Measurements from ENCODE around the gene VEGFC.
A peak's percentile ranks its signal among the peaks of the same experiment; 100 is the strongest.

Gene VEGFC

GRCh38 chr4:176780995-176781738 is 11.6 kb downstream of the VEGFC start:
- Histone ChIP-seq H3K4me3 (ENCODE audit: low read length) (peak overlapping the region; percentile 40), H3K9ac (ENCODE audit: low read depth, low read length) (peak overlapping the region; percentile 72)

DNA sequence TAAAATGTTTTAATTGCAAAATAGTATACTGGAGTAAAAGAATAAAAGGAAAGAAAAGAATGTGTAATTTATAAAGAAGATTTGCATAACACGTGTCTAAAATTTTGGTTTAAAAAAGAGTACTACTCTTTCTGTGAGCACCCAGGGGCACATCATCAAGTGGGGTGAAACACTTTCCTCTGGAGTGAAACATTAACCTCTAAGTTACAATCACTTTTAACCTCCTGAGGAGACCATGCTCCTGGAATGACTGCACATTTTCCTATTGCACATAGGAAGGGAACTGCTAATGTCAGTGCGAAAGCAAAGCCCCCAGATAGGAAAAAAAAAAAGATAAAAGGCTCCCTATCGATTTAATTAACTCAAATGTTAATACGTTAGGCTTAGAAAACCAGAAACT is 13.3 kb downstream of the VEGFC start:
- Histone ChIP-seq H3K9ac (ENCODE audit: low read depth, low read length) (peak overlapping the region; percentile 29), H3K36me3 (ENCODE audit: insufficient read depth, low read length) (peaks cover 12% of the 10 kb centered on the region), H3K27me3 (ENCODE audit: control insufficient read depth, insufficient read depth, low read length) (no peaks in the 10 kb centered on the region), H3K4me1 (ENCODE audit: control insufficient read depth, insufficient read depth, low read length) (peaks cover 93% of the 10 kb centered on the region), H3K9me3 (replicated peaks; ENCODE audit: low read length) (no peaks in the 10 kb centered on the region), H3K4me2 (ENCODE audit: low read length) (no peak overlapping the region), H3K4me3 (ENCODE audit: low read length) (no peak overlapping the region)

More at GRCh38 chr4:176780995-176781738, 11.6 kb downstream of the VEGFC start:
- Histone ChIP-seq H3K9me3 (replicated peaks; ENCODE audit: low read length) (no peaks in the 10 kb centered on the region), H3K27me3 (ENCODE audit: control insufficient read depth, insufficient read depth, low read length) (no peaks in the 10 kb centered on the region), H3K4me1 (ENCODE audit: control insufficient read depth, insufficient read depth, low read length) (peaks cover 93% of the 10 kb centered on the region), H3K4me2 (ENCODE audit: low read length) (peak overlapping the region; percentile 75), H3K36me3 (ENCODE audit: insufficient read depth, low read length) (peaks cover 14% of the 10 kb centered on the region)

- peak overlapping the region; percentile 64 for H3K4me2 ChIP-seq (ENCODE audit: low read length)
- H3K9me3 ChIP-seq (replicated peaks; ENCODE audit: low read length), result no peaks in the 10 kb centered on the region
- peaks cover 7% of the 10 kb centered on the region for H3K36me3 ChIP-seq (ENCODE audit: insufficient read depth, low read length)
- H3K4me3 ChIP-seq (ENCODE audit: low read length), result peak overlapping the region; percentile 14
- H3K27me3 ChIP-seq (ENCODE audit: control insufficient read depth, insufficient read depth, low read length), result no peaks in the 10 kb centered on the region
- peaks cover 89% of the 10 kb centered on the region for H3K4me1 ChIP-seq (ENCODE audit: control insufficient read depth, insufficient read depth, low read length)
- peak overlapping the region; percentile 40 for H3K9ac ChIP-seq (ENCODE audit: low read depth, low read length)
Observed at GRCh38 chr4:176778491-176778890, 14.2 kb downstream of the VEGFC start.

GRCh38 chr4:176778063-176778462 is 14.7 kb downstream of the VEGFC start:
- Histone ChIP-seq H3K27me3 (ENCODE audit: control insufficient read depth, insufficient read depth, low read length) (no peaks in the 10 kb centered on the region), H3K4me3 (ENCODE audit: low read length) (peak overlapping the region; percentile 14), H3K9ac (ENCODE audit: low read depth, low read length) (peak overlapping the region; percentile 40), H3K9me3 (replicated peaks; ENCODE audit: low read length) (no peaks in the 10 kb centered on the region), H3K4me2 (ENCODE audit: low read length) (peak overlapping the region; percentile 64), H3K4me1 (ENCODE audit: control insufficient read depth, insufficient read depth, low read length) (peaks cover 89% of the 10 kb centered on the region), H3K36me3 (ENCODE audit: insufficient read depth, low read length) (peaks cover 6% of the 10 kb centered on the region)

GRCh38 chr4:176775338-176775737 is 17.4 kb downstream of the VEGFC start:
- Histone ChIP-seq H3K4me1 (ENCODE audit: control insufficient read depth, insufficient read depth, low read length) (peaks cover 83% of the 10 kb centered on the region), H3K36me3 (ENCODE audit: insufficient read depth, low read length) (peaks cover 12% of the 10 kb centered on the region)

GRCh38 chr4:176774852-176775251 is 17.9 kb downstream of the VEGFC start:
- H3K36me3 ChIP-seq (ENCODE audit: insufficient read depth, low read length), result peaks cover 12% of the 10 kb centered on the region
- H3K4me3 ChIP-seq (ENCODE audit: low read length), result no peak overlapping the region
- no peak overlapping the region for H3K4me2 ChIP-seq (ENCODE audit: low read length)
- H3K9me3 ChIP-seq (replicated peaks; ENCODE audit: low read length), result no peaks in the 10 kb centered on the region
- no peak overlapping the region for H3K9ac ChIP-seq (ENCODE audit: low read depth, low read length)
- H3K4me1 ChIP-seq (ENCODE audit: control insufficient read depth, insufficient read depth, low read length), result peaks cover 84% of the 10 kb centered on the region
- no peaks in the 10 kb centered on the region for H3K27me3 ChIP-seq (ENCODE audit: control insufficient read depth, insufficient read depth, low read length)

More at GRCh38 chr4:176775338-176775737, 17.4 kb downstream of the VEGFC start:
- Histone ChIP-seq H3K9ac (ENCODE audit: low read depth, low read length) (no peak overlapping the region), H3K27me3 (ENCODE audit: control insufficient read depth, insufficient read depth, low read length) (no peaks in the 10 kb centered on the region), H3K9me3 (replicated peaks; ENCODE audit: low read length) (no peaks in the 10 kb centered on the region), H3K4me3 (ENCODE audit: low read length) (no peak overlapping the region), H3K4me2 (ENCODE audit: low read length) (no peak overlapping the region)

- Histone ChIP-seq H3K9me3 (replicated peaks; ENCODE audit: low read length) (no peaks in the 10 kb centered on the region), H3K27me3 (ENCODE audit: control insufficient read depth, insufficient read depth, low read length) (no peaks in the 10 kb centered on the region), H3K36me3 (ENCODE audit: insufficient read depth, low read length) (peaks cover 24% of the 10 kb centered on the region), H3K9ac (ENCODE audit: low read depth, low read length) (peak overlapping the region; percentile 54), H3K4me2 (ENCODE audit: low read length) (peak overlapping the region; percentile 22), H3K4me3 (ENCODE audit: low read length) (no peak overlapping the region), H3K4me1 (ENCODE audit: control insufficient read depth, insufficient read depth, low read length) (peaks cover 59% of the 10 kb centered on the region)
Observed at GRCh38 chr4:176769514-176769913, 23.2 kb downstream of the VEGFC start.

GRCh38 chr4:176767183-176767582 is 25.5 kb downstream of the VEGFC start:
- no peak overlapping the region for H3K9ac ChIP-seq (ENCODE audit: low read depth, low read length)
- no peak overlapping the region for H3K4me2 ChIP-seq (ENCODE audit: low read length)
- no peak overlapping the region for H3K4me3 ChIP-seq (ENCODE audit: low read length)
- peaks cover 22% of the 10 kb centered on the region for H3K36me3 ChIP-seq (ENCODE audit: insufficient read depth, low read length)
- H3K27me3 ChIP-seq (ENCODE audit: control insufficient read depth, insufficient read depth, low read length), result no peaks in the 10 kb centered on the region
- peaks cover 57% of the 10 kb centered on the region for H3K4me1 ChIP-seq (ENCODE audit: control insufficient read depth, insufficient read depth, low read length)
- no peaks in the 10 kb centered on the region for H3K9me3 ChIP-seq (replicated peaks; ENCODE audit: low read length)

GRCh38 chr4:176762661-176763308 is 29.9 kb downstream of the VEGFC start:
- H3K9ac ChIP-seq (ENCODE audit: low read depth, low read length), result no peak overlapping the region
- H3K4me2 ChIP-seq (ENCODE audit: low read length), result peak overlapping the region; percentile 6
- H3K27me3 ChIP-seq (ENCODE audit: control insufficient read depth, insufficient read depth, low read length), result no peaks in the 10 kb centered on the region
- H3K36me3 ChIP-seq (ENCODE audit: insufficient read depth, low read length), result peaks cover 27% of the 10 kb centered on the region
- no peaks in the 10 kb centered on the region for H3K9me3 ChIP-seq (replicated peaks; ENCODE audit: low read length)
- H3K4me3 ChIP-seq (ENCODE audit: low read length), result no peak overlapping the region
- H3K4me1 ChIP-seq (ENCODE audit: control insufficient read depth, insufficient read depth, low read length), result peaks cover 44% of the 10 kb centered on the region

GRCh38 chr4:176761872-176762271 is 30.9 kb downstream of the VEGFC start:
- peak overlapping the region; percentile 20 for H3K4me2 ChIP-seq (ENCODE audit: low read length)
- H3K27me3 ChIP-seq (ENCODE audit: control insufficient read depth, insufficient read depth, low read length), result no peaks in the 10 kb centered on the region
- peaks cover 24% of the 10 kb centered on the region for H3K36me3 ChIP-seq (ENCODE audit: insufficient read depth, low read length)
- H3K9me3 ChIP-seq (replicated peaks; ENCODE audit: low read length), result no peaks in the 10 kb centered on the region
- no peak overlapping the region for H3K9ac ChIP-seq (ENCODE audit: low read depth, low read length)
- peaks cover 43% of the 10 kb centered on the region for H3K4me1 ChIP-seq (ENCODE audit: control insufficient read depth, insufficient read depth, low read length)
- H3K4me3 ChIP-seq (ENCODE audit: low read length), result no peak overlapping the region

GRCh38 chr4:176760471-176760870 is 32.3 kb downstream of the VEGFC start:
- Histone ChIP-seq H3K4me2 (ENCODE audit: low read length) (no peak overlapping the region), H3K27me3 (ENCODE audit: control insufficient read depth, insufficient read depth, low read length) (no peaks in the 10 kb centered on the region), H3K4me3 (ENCODE audit: low read length) (no peak overlapping the region), H3K36me3 (ENCODE audit: insufficient read depth, low read length) (peaks cover 17% of the 10 kb centered on the region), H3K4me1 (ENCODE audit: control insufficient read depth, insufficient read depth, low read length) (peaks cover 40% of the 10 kb centered on the region), H3K9ac (ENCODE audit: low read depth, low read length) (no peak overlapping the region), H3K9me3 (replicated peaks; ENCODE audit: low read length) (no peaks in the 10 kb centered on the region)
